ENCODE measurements around the gene PRUNE1.

The PRUNE1 gene

GRCh38 chr1:151000408-151000807, 7.8 kb upstream of the PRUNE1 start:
- H3K4me3 ChIP-seq (ENCODE audit: low read depth, low read length) = no peak overlapping the region
- TF ChIP-seq CTCF (IDR thresholded peaks at IDR 0.05; ENCODE audit: borderline replicate concordance, insufficient read depth, low read depth, low read length) = no peak

GRCh38 chr1:151001602-151002001, 6.6 kb upstream of the PRUNE1 start:
- no peak for TF ChIP-seq CTCF (IDR thresholded peaks at IDR 0.05; ENCODE audit: borderline replicate concordance, insufficient read depth, low read depth, low read length)

GRCh38 chr1:151002051-151002450, 6.2 kb upstream of the PRUNE1 start:
- no peak overlapping the region for H3K4me3 ChIP-seq (ENCODE audit: low read depth, low read length)
- TF ChIP-seq CTCF (IDR thresholded peaks at IDR 0.05; ENCODE audit: borderline replicate concordance, insufficient read depth, low read depth, low read length) = no peak

More at GRCh38 chr1:151001602-151002001, 6.6 kb upstream of the PRUNE1 start:
- no peak overlapping the region for H3K4me3 ChIP-seq (ENCODE audit: low read depth, low read length)

- no peak for TF ChIP-seq CTCF (IDR thresholded peaks at IDR 0.05; ENCODE audit: borderline replicate concordance, insufficient read depth, low read depth, low read length)
- H3K4me3 ChIP-seq (ENCODE audit: low read depth, low read length) = no peak overlapping the region
Measured at GRCh38 chr1:151002611-151003010, 5.6 kb upstream of the PRUNE1 start.

- no peak overlapping the region for H3K4me3 ChIP-seq (ENCODE audit: low read depth, low read length)
- no peak for TF ChIP-seq CTCF (IDR thresholded peaks at IDR 0.05; ENCODE audit: borderline replicate concordance, insufficient read depth, low read depth, low read length)
Measured at GRCh38 chr1:151003180-151003579, 5.1 kb upstream of the PRUNE1 start.

- TF ChIP-seq CTCF (IDR thresholded peaks at IDR 0.05; ENCODE audit: borderline replicate concordance, insufficient read depth, low read depth, low read length) = no peak
- H3K4me3 ChIP-seq (ENCODE audit: low read depth, low read length) = peak overlapping the region; percentile 57
Measured at GRCh38 chr1:151005729-151006319, 2.4 kb upstream of the PRUNE1 start.

GRCh38 chr1:151006327-151007052, 1.8 kb upstream of the PRUNE1 start, which contains the start of gene MINDY1:
MINDY1 (minus strand) TSS chr1:151006902; CDS start chr1:151002617, 4,285 bp downstream.
- peak within 1 kb of the TSS; percentile 57 for H3K4me3 ChIP-seq (ENCODE audit: low read depth, low read length)
- TF ChIP-seq CTCF (IDR thresholded peaks at IDR 0.05; ENCODE audit: borderline replicate concordance, insufficient read depth, low read depth, low read length) = peak; percentile 48; the same call in 1 of the 2 replicates
